Epithelial cell of prostate (primary cell): ENCODE data around the gene PRKCSH.
"Not testable (repeated sequence)": the region's sequence is repeated elsewhere in the genome, so short reads cannot be mapped to it uniquely, and the experiment has no call there.

ENCODE experiments used
- DNase-seq: peaks from one replicate; pipeline ENCODE4 v3.0.0-alpha.2; 2011; ENCODE audit warnings: low read depth, low spot score
- H3K27ac ChIP-seq: fragments of 450-650 bp; 2 replicates; pipeline ENCODE4 v1.5.1; 2017; ENCODE audit warnings: mild to moderate bottlenecking

Gene PRKCSH

DNA sequence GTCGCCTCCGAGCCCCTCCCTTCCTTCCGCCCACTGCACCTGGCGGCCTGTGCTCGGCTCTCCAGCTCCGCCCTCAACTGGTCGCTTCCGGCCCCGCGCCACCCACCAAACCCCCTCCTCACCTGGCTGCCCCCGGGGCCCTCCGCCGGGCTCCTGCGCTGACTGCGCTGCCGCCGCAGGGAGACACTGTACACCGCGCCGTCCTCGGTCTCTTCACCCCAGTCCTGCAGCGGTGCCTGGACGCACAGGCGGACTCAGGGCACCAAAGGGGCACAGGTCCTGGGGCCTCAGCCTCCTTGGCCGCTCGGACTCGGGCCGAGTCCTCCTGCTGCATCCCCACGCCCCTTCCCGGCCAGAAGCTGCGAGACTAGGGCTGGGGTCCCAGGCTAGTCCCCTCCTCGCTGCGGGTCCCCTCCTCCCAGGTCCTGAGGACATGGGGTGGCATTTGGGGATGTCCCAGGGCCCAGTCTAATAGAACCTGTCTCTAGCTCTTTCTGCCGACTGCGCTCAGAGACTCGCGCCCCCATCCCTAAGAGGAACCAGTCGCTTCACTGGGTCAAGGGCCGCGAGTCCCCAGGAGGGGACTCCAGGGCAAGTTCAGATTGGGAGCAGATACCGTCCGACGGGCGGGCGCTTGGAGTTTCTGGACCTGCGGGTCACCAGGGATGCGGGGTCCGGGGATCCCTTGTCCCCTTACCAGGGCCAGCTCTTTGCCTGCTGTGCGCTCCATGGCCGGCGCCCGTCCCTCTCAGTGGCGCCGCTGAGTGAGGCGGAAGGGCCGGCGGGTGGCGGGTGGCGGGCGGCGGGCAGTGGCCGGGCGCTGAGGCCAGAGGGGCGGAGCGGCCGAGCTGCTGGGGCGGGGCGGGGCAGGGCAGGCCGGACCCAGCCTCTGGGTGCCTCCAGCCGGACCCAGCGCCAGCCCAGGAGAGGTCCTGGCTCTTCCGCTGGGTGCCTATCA lies 16.6 kb upstream of the PRKCSH start, which contains the start of gene RGL3:
Gene RGL3 (minus strand): TSS at position 766 of the 958 bp plus-strand sequence. CDS start 36 bp downstream, at position 730.
- H3K27ac ChIP-seq: no peak within 1 kb of the TSS
- DNase-seq: no peak

DNA sequence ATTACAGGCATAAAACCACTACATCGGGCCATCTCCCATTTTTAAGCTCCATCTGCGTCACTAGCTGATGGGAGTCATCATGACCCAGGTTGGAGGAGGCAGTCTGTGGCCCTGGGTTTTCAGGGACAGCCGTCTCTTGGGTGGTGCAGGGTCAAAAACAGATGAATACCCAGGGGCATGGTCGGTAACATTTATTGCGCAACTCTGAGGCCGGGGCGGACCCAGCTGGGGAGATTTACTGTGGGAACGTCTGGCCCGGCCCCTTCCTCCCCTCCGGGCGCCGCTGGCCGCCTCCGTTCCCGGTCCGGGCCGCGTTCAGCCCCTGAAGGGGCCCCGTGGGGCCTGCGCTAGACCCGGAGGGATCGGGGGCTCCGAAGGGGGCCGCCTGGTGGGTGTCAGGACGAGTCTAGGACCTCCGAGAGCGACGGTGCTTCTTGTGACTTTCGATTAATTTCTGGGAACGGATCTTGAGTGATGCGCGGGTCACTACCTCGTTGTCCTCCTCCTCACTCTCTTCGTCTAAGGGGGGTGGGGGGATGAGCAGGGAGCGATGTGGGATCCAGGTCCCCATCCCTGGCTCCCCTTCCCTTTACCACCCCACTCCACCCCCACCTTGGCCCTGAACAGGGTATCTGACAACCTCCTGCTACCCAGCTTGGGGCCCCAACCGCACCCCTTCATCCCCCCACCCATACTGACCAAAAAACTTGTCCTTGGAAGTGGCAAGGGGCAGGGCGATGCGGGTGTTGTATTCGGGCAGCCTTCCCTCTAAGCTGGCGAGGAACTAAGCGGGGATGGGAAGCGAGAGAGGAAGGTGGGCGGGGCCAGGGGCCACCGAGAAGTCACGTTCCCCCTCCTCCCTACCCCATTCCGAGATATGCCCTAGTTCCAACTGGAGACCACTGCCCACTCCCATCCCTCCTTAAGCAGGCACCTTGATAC lies 14.7 kb upstream of the PRKCSH start:
- H3K27ac ChIP-seq: no peak overlapping the region
- no peak for DNase-seq

DNA sequence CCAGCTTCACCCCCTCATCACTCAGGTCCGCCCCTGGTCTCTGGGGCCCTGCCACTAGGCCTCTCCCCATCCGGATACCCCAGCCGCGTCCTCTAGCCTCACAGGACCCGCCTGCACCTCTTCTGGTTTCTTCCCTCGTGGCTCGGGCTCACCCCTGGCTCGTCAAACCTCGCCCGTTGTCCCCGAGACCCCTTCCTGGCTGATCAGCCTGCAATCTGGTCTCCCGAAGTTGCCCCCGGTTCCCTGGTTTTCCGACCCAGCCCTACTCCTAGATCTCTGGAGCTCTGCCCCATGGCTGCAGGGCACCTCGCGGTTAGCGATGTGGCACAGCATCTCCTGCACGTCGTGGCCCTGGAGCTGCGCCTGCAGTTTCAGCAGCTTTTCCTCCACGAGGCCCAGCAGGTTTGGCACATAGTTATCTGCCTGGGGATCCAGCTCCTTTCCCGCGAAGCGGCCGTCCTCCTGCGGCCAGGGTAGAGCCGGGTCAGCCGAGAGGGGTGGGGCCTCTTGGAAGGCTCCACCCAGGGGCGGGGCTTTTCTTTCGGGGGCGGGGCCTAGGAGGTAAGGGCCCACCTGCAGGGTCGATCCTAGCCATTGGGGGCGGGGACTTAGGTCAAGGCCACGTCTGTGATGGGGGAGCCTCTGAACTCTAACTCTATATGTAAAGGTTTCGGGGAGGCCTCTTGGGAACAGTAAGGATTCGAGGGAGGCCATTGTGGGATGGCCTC lies 13.9 kb upstream of the PRKCSH start:
- no peak for DNase-seq

DNA sequence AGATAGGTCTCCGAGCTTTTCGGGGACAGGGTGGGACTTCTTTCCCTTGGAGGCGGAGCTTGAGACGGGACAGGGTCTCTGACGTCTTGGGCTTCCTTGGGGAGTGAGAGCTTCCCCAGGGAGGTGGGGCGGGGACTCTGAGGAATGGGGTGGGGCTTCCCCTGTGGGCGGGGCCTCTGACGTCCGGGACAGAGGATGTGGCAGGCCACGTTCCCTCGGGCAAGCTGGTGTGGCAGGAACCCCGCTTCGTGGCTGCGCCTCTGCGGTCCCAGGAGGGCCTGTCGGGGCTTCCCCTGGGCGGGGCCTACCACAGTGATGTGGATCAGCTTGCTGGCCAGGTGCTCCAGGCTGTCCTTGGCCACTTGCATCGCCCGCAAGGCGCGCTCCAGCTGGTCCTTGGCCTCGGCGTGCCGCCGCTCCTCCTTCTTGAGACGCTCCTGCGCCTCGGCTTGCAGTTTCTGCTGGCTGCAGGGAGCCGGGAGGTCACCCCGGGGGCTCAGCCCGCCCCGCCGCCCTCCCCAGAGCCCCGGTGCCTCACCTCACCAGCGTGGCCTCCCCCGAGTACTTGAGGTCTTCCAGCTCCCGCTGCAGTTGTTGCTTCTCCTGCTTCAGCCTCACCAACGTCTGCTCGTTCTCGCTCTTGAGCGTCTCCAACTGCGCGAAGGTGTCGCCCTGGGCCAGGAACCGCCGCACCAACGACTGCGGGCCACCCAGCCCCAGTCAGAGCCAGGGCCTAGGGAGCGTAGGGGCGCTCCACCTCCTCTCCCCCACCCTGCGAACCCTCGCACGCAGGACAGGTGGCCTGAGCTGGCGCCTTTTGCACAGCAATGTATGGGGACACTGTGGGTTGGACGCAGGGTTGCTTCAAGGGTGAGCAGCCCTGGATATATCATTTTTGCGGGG lies 13.0 kb upstream of the PRKCSH start:
- peak; percentile 60 for DNase-seq
- no peak overlapping the region for H3K27ac ChIP-seq

More for the DNA sequence above, 13.9 kb upstream of the PRKCSH start:
- H3K27ac ChIP-seq: no peak overlapping the region

DNA sequence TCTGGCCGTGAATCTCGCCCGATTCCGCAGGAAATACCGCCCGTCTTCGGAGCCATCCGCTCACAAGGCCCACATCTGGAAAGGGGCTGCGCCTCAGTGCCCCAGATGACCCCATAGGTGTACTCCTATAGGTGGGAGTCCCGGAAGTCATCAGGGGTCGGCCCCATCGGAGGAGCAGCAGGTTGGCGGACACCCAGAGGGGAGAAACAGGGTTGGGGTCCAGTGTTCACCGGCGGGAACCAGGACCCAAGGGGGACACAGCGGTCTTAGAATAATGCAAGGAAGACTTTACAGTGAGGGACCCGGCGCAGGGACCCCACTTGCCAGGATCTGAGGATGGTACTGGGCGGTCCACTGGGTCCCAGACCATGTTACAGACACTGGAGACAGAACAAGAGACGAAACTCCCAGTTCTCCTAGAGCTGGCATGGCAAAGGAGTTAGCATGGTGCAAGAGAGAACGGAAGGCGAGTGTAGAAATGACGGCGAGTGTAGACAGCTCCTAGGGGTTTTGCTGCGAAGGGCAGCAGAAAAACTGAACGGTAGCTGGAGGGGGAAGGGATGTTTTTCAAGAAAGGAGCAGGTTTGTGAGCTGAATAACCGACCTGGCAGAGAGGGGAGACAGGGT lies 12.2 kb upstream of the PRKCSH start:
- no peak overlapping the region for H3K27ac ChIP-seq
- DNase-seq: no peak

DNA sequence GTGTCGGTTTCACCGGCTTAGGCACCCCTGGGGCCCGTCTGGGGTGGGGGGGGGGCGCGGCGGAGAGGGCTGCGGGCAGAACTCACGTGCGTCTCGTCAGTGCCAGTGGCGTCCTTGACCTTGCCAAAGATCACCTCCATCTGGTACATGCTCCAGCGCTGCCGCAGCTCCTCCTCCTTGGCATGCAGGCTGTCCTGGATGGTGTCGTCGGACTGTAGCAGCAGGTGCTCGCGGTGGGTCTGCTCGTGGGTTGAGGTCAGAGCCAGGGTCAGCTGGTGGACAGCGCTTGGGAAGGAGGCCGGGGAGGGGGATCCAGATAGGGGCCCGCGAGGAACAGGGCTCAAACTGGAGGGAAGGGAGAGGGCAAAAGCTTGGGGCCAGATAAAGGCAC lies 11.6 kb upstream of the PRKCSH start:
- H3K27ac ChIP-seq: no peak overlapping the region

DNA sequence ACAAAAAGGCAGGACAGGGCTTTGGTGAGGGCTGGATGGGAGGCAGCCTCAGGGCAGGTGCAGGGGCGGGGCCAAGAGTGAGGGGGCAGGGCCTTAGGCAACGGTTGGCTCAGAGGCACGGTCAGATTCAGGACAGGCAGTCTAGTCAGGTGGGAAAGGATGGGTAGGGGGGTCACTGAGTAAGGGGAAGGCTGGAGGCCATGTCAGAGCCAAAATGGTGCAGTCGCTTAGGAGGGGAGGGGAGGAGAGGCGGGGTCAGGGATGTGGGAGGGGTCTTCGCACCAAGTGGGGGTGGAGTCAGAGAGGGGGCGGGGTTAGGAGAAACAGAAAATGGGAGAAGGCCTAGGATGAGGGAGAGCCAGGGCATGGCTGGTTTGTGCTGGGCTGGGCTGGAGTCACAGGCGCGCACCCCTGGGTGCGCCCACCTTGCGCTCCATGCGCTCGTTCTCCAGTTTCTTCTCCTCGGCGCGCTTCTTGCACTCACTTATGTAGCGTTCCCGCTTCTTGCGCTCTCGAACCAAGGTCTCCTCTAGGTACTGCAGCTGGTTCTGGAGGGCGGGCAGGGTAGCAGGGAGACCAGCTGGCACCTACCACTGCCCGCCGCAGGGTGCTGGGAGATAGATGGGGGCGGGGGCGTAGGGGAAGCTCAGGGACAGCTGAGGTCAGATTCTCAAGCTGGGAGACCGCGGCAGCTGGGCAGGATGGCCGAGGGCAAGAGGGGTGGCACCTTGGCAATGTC lies 9.5 kb upstream of the PRKCSH start:
- DNase-seq: no peak
- H3K27ac ChIP-seq: no peak overlapping the region

More for the DNA sequence above, 11.6 kb upstream of the PRKCSH start:
- no peak for DNase-seq

DNA sequence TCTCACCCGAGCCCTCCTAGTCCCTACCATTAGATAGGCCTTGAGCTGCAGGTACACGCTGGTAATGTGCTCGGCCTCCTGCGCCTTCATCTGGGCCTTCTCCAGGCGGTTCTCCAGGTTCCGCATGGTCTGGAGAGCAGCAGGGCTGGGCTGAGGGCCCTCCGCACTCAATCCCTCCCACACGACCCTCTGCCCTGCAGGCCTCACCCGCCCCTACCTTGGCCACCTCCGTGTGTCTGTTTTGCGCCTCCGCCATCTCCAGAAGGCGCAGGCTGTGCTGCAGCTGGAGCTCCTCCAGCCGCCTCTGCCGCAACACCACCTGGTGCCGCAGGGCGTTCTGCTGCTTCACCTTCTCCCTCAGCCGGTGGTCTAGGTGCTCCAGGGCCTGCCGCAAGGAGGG lies 8.8 kb upstream of the PRKCSH start:
- no peak for DNase-seq
- H3K27ac ChIP-seq: no peak overlapping the region

DNA sequence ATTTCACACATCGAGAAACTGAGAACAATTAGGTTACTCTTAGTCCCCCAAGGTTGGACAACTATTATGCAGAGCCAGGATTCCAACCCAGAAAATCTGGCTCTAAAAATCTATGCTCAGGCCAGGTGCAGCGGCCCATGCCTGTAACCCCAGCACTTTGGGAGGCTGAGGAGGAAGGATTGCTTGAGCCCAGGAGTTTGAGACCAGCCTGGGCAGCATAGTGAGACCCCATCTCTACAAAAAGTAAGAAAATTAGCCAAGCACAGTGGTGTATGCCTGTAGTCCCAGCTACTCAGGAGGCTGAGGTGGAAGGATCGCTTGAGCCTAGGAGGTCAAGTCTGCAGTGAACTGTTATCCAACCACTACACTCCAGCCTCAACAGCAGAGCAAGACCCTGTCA lies 1.9 kb upstream of the PRKCSH start:
- DNase-seq, H3K27ac ChIP-seq: not testable (repeated sequence)

DNA sequence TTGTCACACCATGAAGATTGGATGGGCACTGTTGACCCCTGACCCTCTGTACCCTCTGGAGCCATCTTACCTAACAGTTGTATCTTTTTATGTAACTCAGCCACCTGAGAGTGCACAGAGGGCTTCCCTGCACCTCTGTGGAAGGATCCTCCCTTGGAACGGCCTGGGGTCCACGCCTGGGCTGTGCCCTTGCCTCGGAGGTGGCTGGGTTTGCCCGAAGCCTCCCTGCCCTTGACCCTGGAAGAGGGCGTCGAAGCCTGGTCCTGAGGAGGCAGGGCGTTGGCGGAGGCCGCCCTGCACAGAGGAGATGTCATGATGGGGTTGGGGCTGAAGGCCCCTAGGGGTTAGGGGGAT lies 755 bp upstream of the PRKCSH start:
- no peak for DNase-seq
- peak overlapping the region; percentile 57 for H3K27ac ChIP-seq

DNA sequence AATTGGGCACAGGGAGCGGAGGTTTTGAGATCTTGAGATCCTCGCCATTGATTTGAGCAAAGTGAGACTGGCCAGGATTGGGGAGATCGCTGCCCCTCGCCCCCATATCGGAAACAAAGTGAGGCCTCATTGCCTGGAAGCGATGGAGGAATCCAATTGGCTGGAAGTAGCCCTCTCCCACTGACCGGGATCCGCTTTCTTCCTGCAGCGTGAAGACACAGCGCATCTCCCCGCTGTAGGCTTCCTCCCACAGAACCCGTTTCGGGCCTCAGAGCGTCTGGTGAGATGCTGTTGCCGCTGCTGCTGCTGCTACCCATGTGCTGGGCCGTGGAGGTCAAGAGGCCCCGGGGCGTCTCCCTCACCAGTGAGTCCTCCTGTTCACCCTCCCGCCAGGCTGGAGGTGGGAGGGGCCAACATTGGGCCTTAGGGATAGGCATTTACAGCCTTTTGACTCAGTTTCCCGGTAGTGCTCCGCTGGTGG lies 438 bp downstream of the PRKCSH start:
- DNase-seq: no peak
- H3K27ac ChIP-seq: peak overlapping the region; percentile 57

DNA sequence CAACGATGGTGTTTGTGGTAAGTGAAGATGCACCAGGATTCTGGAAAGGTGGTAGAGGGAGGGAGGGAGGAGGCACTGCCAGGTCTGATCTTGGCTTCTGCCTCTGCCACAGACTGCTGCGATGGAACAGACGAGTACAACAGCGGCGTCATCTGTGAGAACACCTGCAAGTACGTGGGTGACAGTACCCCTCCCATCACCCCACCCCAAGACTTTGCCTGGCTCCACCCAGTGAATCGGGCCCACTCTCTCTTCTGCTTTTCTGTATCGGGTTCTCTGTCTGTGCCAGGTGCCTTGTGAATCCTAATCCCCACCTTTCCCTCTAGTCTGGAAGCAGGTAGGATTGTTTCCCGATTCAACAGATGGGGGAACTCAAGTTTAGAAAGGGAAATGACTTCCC lies 2.5 kb downstream of the PRKCSH start:
- no peak for DNase-seq

DNA sequence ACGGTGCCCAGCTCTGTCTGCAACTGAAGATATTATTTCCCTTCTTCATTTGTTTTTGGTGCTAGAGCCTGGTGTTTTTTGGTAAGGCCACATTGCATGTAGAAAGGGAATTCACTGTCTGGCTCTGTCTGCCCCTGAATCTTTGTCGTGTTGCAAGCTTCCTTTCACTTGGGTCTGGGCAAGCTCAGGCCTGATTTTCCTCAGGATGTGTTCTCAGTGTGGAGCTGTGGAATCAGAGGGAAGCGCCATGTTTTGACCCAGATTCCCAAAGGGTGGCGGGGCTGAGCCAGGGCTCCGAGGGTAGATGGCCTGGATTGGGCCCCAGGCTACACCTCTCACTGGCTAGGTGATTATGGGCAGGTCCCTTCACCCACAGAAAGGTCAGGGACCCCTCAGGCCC lies 8.6 kb downstream of the PRKCSH start:
- H3K27ac ChIP-seq: peak overlapping the region; percentile 62
- no peak for DNase-seq

More for the DNA sequence above, 2.5 kb downstream of the PRKCSH start:
- no peak overlapping the region for H3K27ac ChIP-seq

DNA sequence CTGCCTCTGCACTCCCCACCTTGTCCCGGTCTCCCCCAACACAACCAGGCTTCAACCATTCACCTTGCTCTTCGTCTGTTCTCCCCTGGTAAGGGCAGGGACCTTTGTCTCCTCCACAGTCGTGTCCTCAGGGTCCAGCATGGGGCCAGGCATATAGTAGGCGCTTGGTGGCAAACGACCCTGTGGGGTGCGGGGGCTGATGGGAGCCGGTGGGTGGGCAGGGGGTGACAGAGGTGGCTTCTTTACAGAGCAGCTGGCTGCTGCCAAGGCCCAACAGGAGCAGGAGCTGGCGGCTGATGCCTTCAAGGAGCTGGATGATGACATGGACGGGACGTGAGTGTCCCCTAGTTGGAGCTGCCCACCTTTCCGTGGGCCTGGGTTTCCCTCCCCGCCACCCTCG lies 9.7 kb downstream of the PRKCSH start:
- no peak for DNase-seq
- H3K27ac ChIP-seq: no peak overlapping the region

DNA sequence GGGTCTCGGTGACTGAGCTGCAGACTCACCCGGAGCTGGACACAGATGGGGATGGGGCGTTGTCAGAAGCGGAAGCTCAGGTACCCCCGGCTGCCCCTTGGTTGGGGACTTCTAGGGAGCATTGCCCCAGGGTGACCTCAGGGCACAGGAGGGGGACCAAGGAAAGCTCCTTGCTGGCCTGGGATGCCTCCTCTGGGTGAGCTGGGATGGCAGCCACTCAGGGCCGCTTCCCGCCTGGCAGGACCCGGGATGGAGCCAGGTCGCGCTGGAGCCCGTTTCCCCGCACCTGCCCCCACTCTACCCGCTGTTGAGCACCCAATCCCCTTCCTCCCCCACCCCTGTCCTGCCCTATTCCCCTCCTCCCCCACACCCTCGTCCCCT lies 10.8 kb downstream of the PRKCSH start:
- no peak overlapping the region for H3K27ac ChIP-seq
- no peak for DNase-seq

DNA sequence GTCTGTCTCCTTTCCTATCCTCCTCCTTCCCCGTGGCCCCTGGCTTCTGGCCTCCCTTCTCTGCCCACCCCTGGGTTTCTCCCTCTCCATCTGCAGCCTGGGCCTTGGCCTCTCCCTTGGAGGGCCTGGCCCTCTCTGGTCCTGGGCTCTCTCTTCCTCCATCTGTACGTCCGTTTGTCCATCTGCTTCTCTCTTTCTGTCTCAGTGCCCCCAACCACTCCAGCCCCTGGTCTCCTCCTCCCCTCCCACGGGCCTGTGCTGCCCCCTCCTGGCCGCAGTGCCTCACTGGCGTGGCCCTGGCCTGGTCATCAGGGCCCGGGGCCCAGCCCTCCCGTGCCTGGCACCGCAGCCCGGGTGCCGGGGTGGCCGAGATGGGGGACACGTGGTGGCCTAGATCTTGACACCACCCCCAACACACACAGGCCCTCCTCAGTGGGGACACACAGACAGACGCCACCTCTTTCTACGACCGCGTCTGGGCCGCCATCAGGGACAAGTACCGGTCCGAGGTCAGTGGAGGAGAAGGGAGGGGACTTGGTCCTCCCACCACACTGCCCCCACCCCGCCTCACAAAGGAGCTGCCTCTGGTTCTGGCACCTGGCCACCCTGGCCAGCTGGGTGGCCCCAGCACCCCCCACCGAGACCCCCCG lies 11.3 kb downstream of the PRKCSH start:
- no peak for DNase-seq
- H3K27ac ChIP-seq: no peak overlapping the region
